ENCODE measurements around the gene FAM117B. TPM values are rescaled to one million over a fixed set of nuclear protein-coding genes. Genes with fewer than 3 reads are reported as not detected.

FAM117B gene
- total RNA-seq, 1 experiment from 2014 or later: 9.1 TPM

DNA sequence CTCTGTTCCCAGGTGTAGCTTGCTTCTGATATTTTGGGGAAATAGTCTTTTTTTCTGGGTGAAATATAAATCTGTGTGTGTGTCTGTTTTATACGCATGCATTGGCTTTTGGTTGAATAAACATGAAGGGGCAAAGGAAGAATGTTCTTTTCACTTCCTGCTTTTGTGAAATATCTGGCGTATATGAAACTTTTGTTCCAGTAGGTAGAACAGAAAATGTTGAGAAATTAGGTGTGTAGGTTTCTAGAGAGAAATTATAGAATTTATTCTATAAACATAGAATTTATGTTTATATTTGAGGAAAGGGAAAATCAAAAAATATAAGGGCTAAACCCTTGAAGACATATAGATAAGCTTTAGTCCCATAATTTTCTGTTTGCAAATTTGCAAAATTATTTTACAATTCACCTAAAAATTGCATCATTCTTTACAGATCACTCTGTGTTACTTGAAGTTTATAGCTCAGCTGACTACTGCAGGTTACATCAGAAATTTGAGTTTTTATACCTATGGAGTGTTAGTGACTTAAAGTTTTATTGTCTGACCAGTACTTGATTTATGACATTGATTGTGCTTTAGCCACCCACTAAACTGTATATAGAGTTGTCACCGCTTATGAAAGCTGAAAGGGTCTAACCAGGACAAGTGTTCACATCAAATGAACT is 116.1 kb downstream of the FAM117B start:
- DNase-seq (ENCODE audit: low read depth, low spot score) (no peak), ATAC-seq (no peak)
- no peak overlapping the region for H3K27ac ChIP-seq (ENCODE audit: low read depth, low read length)
- TF ChIP-seq, protein P1, sequence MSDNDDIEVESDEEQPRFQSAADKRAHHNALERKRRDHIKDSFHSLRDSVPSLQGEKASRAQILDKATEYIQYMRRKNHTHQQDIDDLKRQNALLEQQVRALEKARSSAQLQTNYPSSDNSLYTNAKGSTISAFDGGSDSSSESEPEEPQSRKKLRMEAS (IDR thresholded peaks at IDR 0.05): no peak
- TF ChIP-seq RAD21 (IDR thresholded peaks at IDR 0.05; ENCODE audit: low read depth): no peak
- TF ChIP-seq CEBPB (IDR thresholded peaks at IDR 0.05; ENCODE audit: low read depth): no peak
- H3K27me3 ChIP-seq (ENCODE audit: insufficient read depth, low read length): no peaks in the 10 kb centered on the region
- H3K4me2 ChIP-seq (ENCODE audit: low read length): no peak overlapping the region
- H3K9me2 ChIP-seq (ENCODE audit: insufficient read depth): no peaks in the 10 kb centered on the region
- H2AFZ ChIP-seq (ENCODE audit: low read depth, low read length, poor library complexity, severe bottlenecking): no peak overlapping the region
- intact Hi-C loops (cut with micrococcal nuclease): no loop called here
- H3K4me1 ChIP-seq (ENCODE audit: control insufficient read depth in 1 of 2, insufficient read depth in 2 of 2, low read length in 2 of 2): no peaks in the 10 kb centered on the region
- no peaks in the 10 kb centered on the region for H4K20me1 ChIP-seq (ENCODE audit: insufficient read depth)
- no peaks in the 10 kb centered on the region for H3K36me3 ChIP-seq (ENCODE audit: control insufficient read depth in 1 of 2, insufficient read depth in 2 of 2, low read length in 2 of 2)
- ChIA-PET CTCF (no interaction called here), RAD21 (ENCODE audit: low non-redundant PET in 1 of 2, low total read pairs in 2 of 2, uncharacterized antibody in 2 of 2, unreplicated experiment in 2 of 2) (interaction anchor here in 1 of 2 experiments (0.5 kb wide), 1 partner anchor 177 kb away, joined by 3 read pairs; no protein-coding TSS in a partner anchor), POLR2A (no interaction called here)
- no TSS peak for BruUV-seq (replicated peaks)
- H3K9me3 ChIP-seq (ENCODE audit: control insufficient read depth in 1 of 2, insufficient read depth in 1 of 2, low read depth in 1 of 2, low read length in 2 of 2): no peaks in the 10 kb centered on the region
- no peak overlapping the region for H3K4me3 ChIP-seq (replicated peaks in 1 of 2; ENCODE audit: low read depth in 1 of 2, low read length in 2 of 2)
- no peaks in the 10 kb centered on the region for H3K79me2 ChIP-seq (ENCODE audit: insufficient read depth, low read length)
- H3K9ac ChIP-seq (ENCODE audit: low read length): no peak overlapping the region

DNA sequence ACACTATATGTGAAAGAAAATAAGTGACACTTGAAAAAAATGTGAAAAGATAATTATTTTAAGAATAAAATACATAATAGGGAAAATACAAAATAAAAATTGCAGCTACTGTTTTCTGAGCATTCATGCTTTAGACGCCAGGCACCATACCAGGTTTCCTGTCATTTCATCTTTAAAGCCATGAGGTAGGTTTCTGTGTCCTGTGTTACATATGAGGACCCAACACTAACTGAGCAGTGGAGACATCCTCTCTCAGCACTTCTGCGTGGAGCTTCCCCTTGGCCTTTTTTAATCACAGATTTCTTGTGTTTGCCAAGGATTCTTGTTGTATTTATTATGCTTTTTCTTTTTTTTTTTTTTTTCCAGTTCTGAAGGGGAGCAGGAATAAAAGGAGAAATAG is 117.3 kb downstream of the FAM117B start:
- TF ChIP-seq POLR2AphosphoS5 (IDR thresholded peaks at IDR 0.05; ENCODE audit: low read depth, low read length): no peak
- TF ChIP-seq FOSL1 (IDR thresholded peaks at IDR 0.05; ENCODE audit: low read depth): no peak
- TF ChIP-seq SP1 (IDR thresholded peaks at IDR 0.05; ENCODE audit: low read depth): no peak
- TF ChIP-seq SRF (IDR thresholded peaks at IDR 0.05; ENCODE audit: low read depth): no peak
- TF ChIP-seq, protein P2, sequence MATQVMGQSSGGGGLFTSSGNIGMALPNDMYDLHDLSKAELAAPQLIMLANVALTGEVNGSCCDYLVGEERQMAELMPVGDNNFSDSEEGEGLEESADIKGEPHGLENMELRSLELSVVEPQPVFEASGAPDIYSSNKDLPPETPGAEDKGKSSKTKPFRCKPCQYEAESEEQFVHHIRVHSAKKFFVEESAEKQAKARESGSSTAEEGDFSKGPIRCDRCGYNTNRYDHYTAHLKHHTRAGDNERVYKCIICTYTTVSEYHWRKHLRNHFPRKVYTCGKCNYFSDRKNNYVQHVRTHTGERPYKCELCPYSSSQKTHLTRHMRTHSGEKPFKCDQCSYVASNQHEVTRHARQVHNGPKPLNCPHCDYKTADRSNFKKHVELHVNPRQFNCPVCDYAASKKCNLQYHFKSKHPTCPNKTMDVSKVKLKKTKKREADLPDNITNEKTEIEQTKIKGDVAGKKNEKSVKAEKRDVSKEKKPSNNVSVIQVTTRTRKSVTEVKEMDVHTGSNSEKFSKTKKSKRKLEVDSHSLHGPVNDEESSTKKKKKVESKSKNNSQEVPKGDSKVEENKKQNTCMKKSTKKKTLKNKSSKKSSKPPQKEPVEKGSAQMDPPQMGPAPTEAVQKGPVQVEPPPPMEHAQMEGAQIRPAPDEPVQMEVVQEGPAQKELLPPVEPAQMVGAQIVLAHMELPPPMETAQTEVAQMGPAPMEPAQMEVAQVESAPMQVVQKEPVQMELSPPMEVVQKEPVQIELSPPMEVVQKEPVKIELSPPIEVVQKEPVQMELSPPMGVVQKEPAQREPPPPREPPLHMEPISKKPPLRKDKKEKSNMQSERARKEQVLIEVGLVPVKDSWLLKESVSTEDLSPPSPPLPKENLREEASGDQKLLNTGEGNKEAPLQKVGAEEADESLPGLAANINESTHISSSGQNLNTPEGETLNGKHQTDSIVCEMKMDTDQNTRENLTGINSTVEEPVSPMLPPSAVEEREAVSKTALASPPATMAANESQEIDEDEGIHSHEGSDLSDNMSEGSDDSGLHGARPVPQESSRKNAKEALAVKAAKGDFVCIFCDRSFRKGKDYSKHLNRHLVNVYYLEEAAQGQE (IDR thresholded peaks at IDR 0.05; ENCODE audit: low read depth): no peak
- no peak for TF ChIP-seq ZFX (IDR thresholded peaks at IDR 0.05)
- no peak for TF ChIP-seq TCF7L2 (IDR thresholded peaks at IDR 0.05; ENCODE audit: borderline replicate concordance, extremely low read depth, insufficient read depth, insufficient read length)
- BruUV-seq (replicated peaks): no TSS peak
- H3K79me2 ChIP-seq (ENCODE audit: insufficient read depth, low read length): no peaks in the 10 kb centered on the region
- CTCF ChIA-PET: no interaction called here
- no peaks in the 10 kb centered on the region for H4K20me1 ChIP-seq (ENCODE audit: insufficient read depth)
- POLR2A ChIA-PET: no interaction called here
- ATAC-seq (no peak), DNase-seq (ENCODE audit: low read depth, low spot score) (no peak)
- no peaks in the 10 kb centered on the region; a peak in 1 of 4 replicates for H3K36me3 ChIP-seq (ENCODE audit: control insufficient read depth in 1 of 2, insufficient read depth in 2 of 2, low read length in 2 of 2)
- no peak overlapping the region for H2AFZ ChIP-seq (ENCODE audit: low read depth, low read length, poor library complexity, severe bottlenecking)
- H3K4me3 ChIP-seq (replicated peaks in 1 of 2; ENCODE audit: low read depth in 1 of 2, low read length in 2 of 2): no peak overlapping the region
- no peaks in the 10 kb centered on the region for H3K9me2 ChIP-seq (ENCODE audit: insufficient read depth)
- RAD21 ChIA-PET (ENCODE audit: low non-redundant PET in 1 of 2, low total read pairs in 2 of 2, uncharacterized antibody in 2 of 2, unreplicated experiment in 2 of 2): no interaction called here
- H3K9ac ChIP-seq (ENCODE audit: low read length): no peak overlapping the region
- H3K4me2 ChIP-seq (ENCODE audit: low read length): no peak overlapping the region
- H3K9me3 ChIP-seq (ENCODE audit: control insufficient read depth in 1 of 2, insufficient read depth in 1 of 2, low read depth in 1 of 2, low read length in 2 of 2): no peaks in the 10 kb centered on the region
- H3K4me1 ChIP-seq (ENCODE audit: control insufficient read depth in 1 of 2, insufficient read depth in 2 of 2, low read length in 2 of 2): no peaks in the 10 kb centered on the region
- H3K27me3 ChIP-seq (ENCODE audit: insufficient read depth, low read length): no peaks in the 10 kb centered on the region
- intact Hi-C loops (cut with micrococcal nuclease): no loop called here
- no peak overlapping the region for H3K27ac ChIP-seq (ENCODE audit: low read depth, low read length)
